NCI-H446 treated with DMSO at 0.1 percent for 48 hours (cell line): ENCODE measurements around the gene ACOXL.

Source experiments
- DNase-seq: peaks from one replicate; lab custom pipeline; 2025; lab: John Stamatoyannopoulos, UW

Gene ACOXL

GRCh38 chr2:110755491-110756078 is 23.2 kb downstream of the ACOXL start:
- peak; percentile 3 for DNase-seq

DNA sequence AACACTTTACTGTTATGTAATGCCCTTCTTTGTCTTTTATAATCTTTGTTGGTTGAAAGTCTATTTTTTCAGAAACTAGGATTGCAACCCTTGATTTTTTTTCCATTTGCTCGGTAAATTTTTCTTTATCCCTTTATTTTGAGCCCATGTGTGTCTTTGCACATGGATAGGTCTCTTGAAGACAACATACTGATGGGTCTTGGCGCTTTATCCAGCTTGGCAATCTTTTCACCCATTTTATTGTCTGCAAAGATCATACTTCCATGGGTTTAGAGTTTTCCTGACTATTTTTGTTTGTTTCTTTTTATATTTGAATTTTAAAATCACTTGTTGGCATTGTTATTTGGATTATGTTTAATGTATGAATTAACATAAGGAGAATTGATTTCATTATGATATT is 27.0 kb downstream of the ACOXL start:
- no peak for DNase-seq

DNA sequence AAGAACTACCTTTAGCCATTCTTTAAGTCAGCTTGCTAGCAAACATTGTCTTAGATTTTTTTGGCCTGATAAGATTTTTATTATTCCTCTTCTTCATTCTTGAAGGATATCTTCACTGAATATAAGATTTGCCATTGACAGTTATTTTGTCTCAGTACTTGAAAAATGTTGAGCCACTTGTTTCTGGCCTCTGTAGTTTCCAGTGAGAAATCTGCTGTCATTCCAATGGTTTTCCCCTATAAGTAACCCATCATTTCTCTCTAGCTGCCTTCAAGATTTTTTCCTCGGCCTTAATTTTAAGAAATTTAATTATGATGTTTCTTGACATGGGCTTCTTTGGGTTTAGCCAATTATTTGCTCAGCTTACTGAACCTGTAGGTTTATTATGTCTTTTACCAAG is 32.6 kb downstream of the ACOXL start:
- DNase-seq: no peak

DNA sequence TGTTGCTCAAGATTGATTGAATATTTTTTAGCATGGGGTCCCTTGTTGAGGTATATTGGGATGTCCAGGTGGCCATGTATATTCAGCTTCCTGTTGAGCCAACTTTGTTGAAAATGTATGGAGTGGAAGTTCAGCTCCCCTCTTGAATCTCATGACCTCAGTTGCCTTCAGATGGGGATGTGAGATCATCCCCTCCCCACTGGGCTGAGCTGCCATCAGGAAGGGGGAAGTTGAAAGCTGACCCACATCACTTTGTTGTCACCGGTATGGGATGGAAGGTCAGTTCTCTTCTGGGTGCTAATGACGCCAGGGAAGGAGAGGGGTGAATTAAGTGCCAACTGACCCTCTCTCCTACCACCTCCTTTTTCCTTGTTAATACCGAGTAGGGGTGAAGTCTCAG is 33.9 kb downstream of the ACOXL start:
- no peak for DNase-seq

GRCh38 chr2:110768591-110768990 is 36.2 kb downstream of the ACOXL start:
- DNase-seq: no peak

GRCh38 chr2:110770404-110770958 is 38.1 kb downstream of the ACOXL start:
- DNase-seq: peak; percentile 96

GRCh38 chr2:110770959-110771431 is 38.6 kb downstream of the ACOXL start:
- DNase-seq: peak; percentile 88

DNA sequence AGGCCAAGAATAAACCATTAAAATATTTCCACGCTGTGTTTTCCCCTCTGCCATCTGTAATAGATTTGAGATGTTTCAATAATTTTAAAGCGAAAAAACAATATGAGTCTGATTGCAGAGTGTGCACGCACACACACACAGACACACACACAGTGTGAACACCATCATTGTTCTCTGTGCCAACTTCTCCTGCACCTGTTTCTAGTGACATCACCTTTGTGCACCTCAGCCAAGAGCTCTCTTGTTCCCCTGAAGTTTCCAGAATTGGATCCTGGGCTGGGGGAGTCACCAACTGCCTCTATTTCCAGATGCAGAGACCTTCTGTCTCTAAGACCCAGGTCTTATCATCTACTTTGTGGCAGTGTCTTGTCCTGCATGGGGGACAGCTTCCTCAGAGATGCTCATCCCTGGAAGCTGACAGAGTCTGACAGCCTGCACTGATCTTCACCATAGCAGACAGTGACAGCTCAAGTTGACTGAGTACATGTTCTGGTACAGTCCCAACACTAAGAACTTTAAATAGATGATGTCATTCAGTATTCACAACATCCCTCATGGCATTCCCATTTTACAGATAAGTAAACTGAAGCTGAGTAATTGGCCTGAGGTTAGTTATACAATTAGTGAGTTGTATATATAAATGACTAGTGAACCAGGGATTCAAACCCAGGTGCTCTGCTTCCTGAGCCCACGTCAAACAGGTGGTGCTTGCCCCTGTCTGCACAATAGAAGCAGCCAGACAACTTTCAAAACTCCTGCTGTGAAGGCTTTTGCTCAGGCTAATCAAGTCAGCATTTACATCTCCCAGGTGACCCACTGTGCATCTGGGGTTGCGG is 39.4 kb downstream of the ACOXL start:
- no peak for DNase-seq

DNA sequence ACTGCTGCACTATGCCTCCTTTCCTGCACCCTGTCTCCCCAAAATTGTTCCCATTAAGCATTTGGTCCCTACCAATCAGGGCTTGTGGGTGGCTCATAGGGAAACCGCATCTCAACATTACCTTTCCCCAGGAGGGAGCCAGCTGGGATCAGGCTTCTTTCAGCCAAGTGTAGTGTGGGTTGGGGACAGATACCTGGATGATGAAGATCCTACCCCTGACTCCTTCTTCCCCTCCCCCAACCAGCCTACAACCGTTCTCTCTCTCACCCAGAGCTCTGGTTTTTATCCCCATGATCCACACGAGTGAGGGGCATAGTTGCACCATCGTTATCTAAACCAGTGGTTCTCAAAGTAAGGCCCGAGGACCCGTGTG is 40.0 kb downstream of the ACOXL start:
- no peak for DNase-seq

- DNase-seq: peak; percentile 96
Measured at GRCh38 chr2:110773401-110773921, 41.1 kb downstream of the ACOXL start.

DNA sequence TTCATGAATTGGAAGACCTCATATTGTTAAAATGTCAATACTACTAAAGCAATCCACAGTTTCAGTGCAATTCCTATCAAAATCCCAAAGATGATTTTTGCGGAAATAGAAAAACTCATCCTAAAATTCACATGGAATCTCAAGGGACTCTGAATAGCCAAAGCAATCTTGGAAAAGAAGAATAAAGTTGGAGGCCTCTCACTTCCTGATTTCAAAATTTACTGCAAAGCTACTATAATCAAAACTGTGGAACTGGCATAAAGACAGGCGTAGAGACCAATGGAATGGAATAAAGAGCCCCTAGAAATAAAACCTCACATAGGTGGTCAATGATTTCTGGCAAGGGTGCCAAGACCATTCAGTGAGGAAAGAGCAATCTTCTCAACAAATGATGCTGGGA is 42.3 kb downstream of the ACOXL start:
- DNase-seq: no peak

DNA sequence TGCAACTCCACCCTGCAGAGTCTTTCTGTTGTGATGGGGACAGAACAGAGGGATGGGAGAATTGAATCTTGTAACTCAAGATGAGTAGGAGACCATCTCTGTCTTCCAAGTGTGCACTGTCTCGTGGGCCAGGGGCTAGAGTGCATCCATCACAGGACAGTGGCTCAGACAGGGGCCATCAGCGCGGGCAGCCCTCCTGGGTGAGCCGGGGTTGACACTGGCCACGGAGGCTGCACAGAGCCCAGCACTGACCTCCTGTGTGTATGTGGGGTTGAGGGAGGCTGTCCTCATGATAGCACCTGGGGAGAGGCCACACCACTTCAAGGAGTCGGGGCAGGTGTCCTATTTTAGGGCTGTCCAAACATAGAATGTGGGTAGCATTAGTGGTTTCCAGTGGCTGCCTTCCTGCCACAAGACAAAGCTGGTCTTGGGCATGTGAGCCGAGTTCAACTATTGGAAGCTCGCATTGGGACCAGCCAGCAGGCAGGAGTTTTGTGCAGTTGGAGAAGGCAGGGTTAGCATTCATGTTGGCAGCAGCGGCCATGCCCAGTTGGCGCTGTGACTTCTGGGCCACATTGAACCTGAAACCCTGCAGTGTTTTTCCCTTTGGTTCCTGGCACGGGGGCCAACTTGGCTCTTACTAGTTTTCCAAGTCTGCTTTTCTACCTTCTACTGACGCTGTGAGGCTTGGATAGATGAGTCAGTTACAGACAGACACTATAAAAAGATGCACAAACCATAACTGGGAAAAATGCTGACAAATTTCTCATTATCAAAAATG is 45.3 kb downstream of the ACOXL start:
- DNase-seq: peak; percentile 85

DNA sequence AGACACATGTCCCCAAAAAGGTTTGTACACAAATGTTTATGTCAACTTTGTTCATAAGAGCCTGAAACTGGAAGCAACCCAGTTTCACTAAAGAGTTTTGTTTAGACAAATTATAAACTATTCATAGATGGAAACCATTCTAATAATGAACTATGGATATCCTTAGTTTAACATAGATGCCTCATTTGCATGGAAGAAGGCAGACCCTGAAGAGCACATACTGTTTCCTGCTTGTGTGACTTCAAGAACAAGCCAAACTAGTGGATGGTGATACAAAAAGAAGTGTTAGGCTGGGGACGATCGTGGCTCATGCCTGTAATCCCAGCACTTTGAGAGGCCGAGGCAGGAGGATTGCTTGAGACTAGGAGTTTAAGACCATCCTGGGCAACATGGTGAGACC is 48.1 kb downstream of the ACOXL start:
- DNase-seq: no peak

DNA sequence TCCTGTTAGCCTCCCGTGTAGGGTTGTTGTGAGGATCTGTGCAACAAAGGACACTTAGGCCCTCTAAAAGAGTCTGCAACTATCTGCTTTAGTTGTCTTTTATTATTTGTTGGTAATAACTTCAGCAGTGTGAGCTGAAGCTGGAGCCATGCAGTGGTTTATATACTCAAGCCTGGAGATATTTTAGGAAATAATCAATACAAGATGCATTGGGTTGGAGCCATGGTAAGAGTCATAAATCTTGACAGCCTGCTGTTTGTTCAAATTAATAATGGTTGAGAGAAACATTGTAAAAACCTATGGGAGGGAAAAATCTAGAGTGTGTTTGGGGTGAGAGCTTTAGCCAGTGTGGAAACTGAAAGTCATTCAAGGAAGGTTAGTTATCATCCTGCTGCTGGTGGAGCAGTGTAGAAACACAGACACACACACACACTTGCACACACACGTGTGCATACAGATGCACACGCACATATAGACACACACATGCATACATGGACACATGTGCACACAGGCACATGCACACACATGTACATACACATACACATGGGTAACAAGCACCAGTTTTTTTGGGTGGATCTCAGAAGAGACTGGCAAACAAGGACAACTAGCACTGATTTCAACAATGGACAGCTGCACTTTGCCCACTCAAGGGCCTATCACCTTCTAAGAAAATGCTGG is 51.0 kb downstream of the ACOXL start:
- peak; percentile 60 for DNase-seq

GRCh38 chr2:110784047-110784631 is 51.8 kb downstream of the ACOXL start:
- no peak for DNase-seq

DNA sequence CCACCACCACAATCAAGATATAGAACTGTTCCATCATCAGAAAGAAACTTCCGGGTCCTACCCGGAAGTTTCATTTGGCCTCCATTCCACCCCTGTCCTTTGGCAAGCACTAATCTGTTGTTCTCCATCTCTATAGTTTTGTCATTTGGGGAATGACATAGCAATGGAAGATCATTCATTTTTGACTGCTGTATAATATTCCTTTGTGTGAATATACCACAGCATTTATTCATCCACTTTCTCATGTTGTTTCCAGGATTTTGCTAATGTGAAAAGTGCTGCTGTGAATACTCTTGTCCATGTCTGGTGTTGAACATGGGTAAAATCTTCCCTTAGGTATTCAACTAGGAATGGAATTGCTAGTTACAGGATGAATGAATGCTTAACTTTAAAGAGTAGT is 53.1 kb downstream of the ACOXL start:
- no peak for DNase-seq

GRCh38 chr2:110788976-110789375 is 56.6 kb downstream of the ACOXL start:
- DNase-seq: peak; percentile 82

DNA sequence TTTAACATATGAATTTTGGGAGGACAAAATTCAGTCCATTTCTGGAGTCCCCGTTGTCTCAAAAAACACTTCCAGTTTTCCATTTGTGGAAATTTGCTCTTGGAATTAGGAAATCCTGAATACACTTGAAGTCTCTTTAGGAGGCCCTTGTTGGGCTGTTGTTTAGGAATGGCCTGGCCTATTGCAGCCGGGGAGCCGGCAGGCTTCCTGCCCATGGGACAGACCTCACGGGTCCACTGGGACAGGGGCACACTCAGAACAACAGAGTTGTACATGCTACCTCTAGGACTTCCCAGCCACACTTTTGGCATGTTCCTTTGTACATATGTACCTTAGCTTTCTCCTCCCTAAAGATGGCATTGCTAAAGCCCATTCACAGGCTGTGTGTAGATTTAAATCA is 57.3 kb downstream of the ACOXL start:
- DNase-seq: no peak

DNA sequence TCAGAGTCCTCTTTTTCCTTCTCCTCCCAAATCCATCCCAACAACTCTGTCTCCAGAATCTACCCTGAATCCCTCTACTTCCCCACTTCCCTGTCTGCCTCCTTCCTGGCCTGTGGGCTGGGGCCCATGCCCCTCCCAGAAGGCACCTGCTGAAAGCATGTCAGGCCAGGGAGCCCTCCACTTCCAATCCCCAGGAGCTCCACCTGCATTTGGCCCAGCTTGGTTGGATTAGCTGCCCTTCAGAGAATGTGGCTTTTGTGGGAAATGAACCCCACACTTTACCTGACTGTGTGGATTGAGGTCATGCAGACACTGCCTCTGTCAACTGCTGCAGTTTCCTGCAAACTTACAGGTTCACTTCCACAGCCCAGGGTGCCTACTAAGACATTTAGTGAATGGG is 58.5 kb downstream of the ACOXL start:
- DNase-seq: no peak

- DNase-seq: no peak
Measured at GRCh38 chr2:110791435-110791834, 59.1 kb downstream of the ACOXL start.

GRCh38 chr2:110793034-110793433 is 60.7 kb downstream of the ACOXL start:
- no peak for DNase-seq
